Measurements from ENCODE around the gene SDK2.

SDK2 gene

GRCh38 chr17:73538445-73538844 is 105.8 kb downstream of the SDK2 start:
- Histone ChIP-seq H3K9ac (ENCODE audit: low read length) (no peak overlapping the region), H3K4me1 (ENCODE audit: control insufficient read depth, insufficient read depth, low read length) (no peaks in the 10 kb centered on the region), H3K36me3 (ENCODE audit: control insufficient read depth, insufficient read depth, low read length) (no peaks in the 10 kb centered on the region), H3K27ac (ENCODE audit: low read depth, low read length) (no peak overlapping the region), H3K27me3 (ENCODE audit: control insufficient read depth, insufficient read depth, low read length) (peaks cover 1% of the 10 kb centered on the region), H3K4me3 (ENCODE audit: low read length) (no peak overlapping the region)

GRCh38 chr17:73536700-73537605 is 107.3 kb downstream of the SDK2 start:
- Histone ChIP-seq H3K4me3 (ENCODE audit: low read length) (no peak overlapping the region), H3K9ac (ENCODE audit: low read length) (no peak overlapping the region), H3K36me3 (ENCODE audit: control insufficient read depth, insufficient read depth, low read length) (no peaks in the 10 kb centered on the region), H3K27ac (ENCODE audit: low read depth, low read length) (no peak overlapping the region), H3K27me3 (ENCODE audit: control insufficient read depth, insufficient read depth, low read length) (no peaks in the 10 kb centered on the region), H3K4me1 (ENCODE audit: control insufficient read depth, insufficient read depth, low read length) (no peaks in the 10 kb centered on the region)

GRCh38 chr17:73535746-73536145 is 108.5 kb downstream of the SDK2 start:
- H3K36me3 ChIP-seq (ENCODE audit: control insufficient read depth, insufficient read depth, low read length), result no peaks in the 10 kb centered on the region
- no peaks in the 10 kb centered on the region for H3K27me3 ChIP-seq (ENCODE audit: control insufficient read depth, insufficient read depth, low read length)
- H3K27ac ChIP-seq (ENCODE audit: low read depth, low read length), result no peak overlapping the region
- H3K9ac ChIP-seq (ENCODE audit: low read length), result no peak overlapping the region
- H3K4me3 ChIP-seq (ENCODE audit: low read length), result no peak overlapping the region
- no peaks in the 10 kb centered on the region for H3K4me1 ChIP-seq (ENCODE audit: control insufficient read depth, insufficient read depth, low read length)

- Histone ChIP-seq H3K36me3 (ENCODE audit: control insufficient read depth, insufficient read depth, low read length) (no peaks in the 10 kb centered on the region), H3K4me3 (ENCODE audit: low read length) (no peak overlapping the region)
Observed at GRCh38 chr17:73534209-73534909, 109.9 kb downstream of the SDK2 start.

GRCh38 chr17:73533781-73534180 is 110.5 kb downstream of the SDK2 start:
- Histone ChIP-seq H3K4me3 (ENCODE audit: low read length) (no peak overlapping the region), H3K27me3 (ENCODE audit: control insufficient read depth, insufficient read depth, low read length) (no peaks in the 10 kb centered on the region), H3K36me3 (ENCODE audit: control insufficient read depth, insufficient read depth, low read length) (no peaks in the 10 kb centered on the region), H3K4me1 (ENCODE audit: control insufficient read depth, insufficient read depth, low read length) (no peaks in the 10 kb centered on the region), H3K27ac (ENCODE audit: low read depth, low read length) (no peak overlapping the region), H3K9ac (ENCODE audit: low read length) (no peak overlapping the region)

More at GRCh38 chr17:73534209-73534909, 109.9 kb downstream of the SDK2 start:
- Histone ChIP-seq H3K27me3 (ENCODE audit: control insufficient read depth, insufficient read depth, low read length) (no peaks in the 10 kb centered on the region), H3K27ac (ENCODE audit: low read depth, low read length) (no peak overlapping the region), H3K9ac (ENCODE audit: low read length) (no peak overlapping the region), H3K4me1 (ENCODE audit: control insufficient read depth, insufficient read depth, low read length) (no peaks in the 10 kb centered on the region)

- no peaks in the 10 kb centered on the region for H3K36me3 ChIP-seq (ENCODE audit: control insufficient read depth, insufficient read depth, low read length)
- no peak overlapping the region for H3K9ac ChIP-seq (ENCODE audit: low read length)
- H3K27me3 ChIP-seq (ENCODE audit: control insufficient read depth, insufficient read depth, low read length), result no peaks in the 10 kb centered on the region
- H3K4me1 ChIP-seq (ENCODE audit: control insufficient read depth, insufficient read depth, low read length), result no peaks in the 10 kb centered on the region
- no peak overlapping the region for H3K27ac ChIP-seq (ENCODE audit: low read depth, low read length)
- H3K4me3 ChIP-seq (ENCODE audit: low read length), result no peak overlapping the region
Observed at GRCh38 chr17:73533127-73533526, 111.1 kb downstream of the SDK2 start.

GRCh38 chr17:73532421-73532901 is 111.8 kb downstream of the SDK2 start:
- Histone ChIP-seq H3K36me3 (ENCODE audit: control insufficient read depth, insufficient read depth, low read length) (no peaks in the 10 kb centered on the region), H3K4me3 (ENCODE audit: low read length) (no peak overlapping the region), H3K27me3 (ENCODE audit: control insufficient read depth, insufficient read depth, low read length) (no peaks in the 10 kb centered on the region), H3K4me1 (ENCODE audit: control insufficient read depth, insufficient read depth, low read length) (no peaks in the 10 kb centered on the region), H3K27ac (ENCODE audit: low read depth, low read length) (no peak overlapping the region), H3K9ac (ENCODE audit: low read length) (no peak overlapping the region)

- no peaks in the 10 kb centered on the region for H3K4me1 ChIP-seq (ENCODE audit: control insufficient read depth, insufficient read depth, low read length)
- H3K4me3 ChIP-seq (ENCODE audit: low read length), result no peak overlapping the region
- H3K27ac ChIP-seq (ENCODE audit: low read depth, low read length), result no peak overlapping the region
- no peaks in the 10 kb centered on the region for H3K27me3 ChIP-seq (ENCODE audit: control insufficient read depth, insufficient read depth, low read length)
- no peaks in the 10 kb centered on the region for H3K36me3 ChIP-seq (ENCODE audit: control insufficient read depth, insufficient read depth, low read length)
- H3K9ac ChIP-seq (ENCODE audit: low read length), result no peak overlapping the region
Observed at GRCh38 chr17:73531158-73531557, 113.1 kb downstream of the SDK2 start.

- no peaks in the 10 kb centered on the region for H3K27me3 ChIP-seq (ENCODE audit: control insufficient read depth, insufficient read depth, low read length)
- H3K4me3 ChIP-seq (ENCODE audit: low read length), result no peak overlapping the region
- no peak overlapping the region for H3K27ac ChIP-seq (ENCODE audit: low read depth, low read length)
- H3K9ac ChIP-seq (ENCODE audit: low read length), result no peak overlapping the region
- no peaks in the 10 kb centered on the region for H3K36me3 ChIP-seq (ENCODE audit: control insufficient read depth, insufficient read depth, low read length)
- no peaks in the 10 kb centered on the region for H3K4me1 ChIP-seq (ENCODE audit: control insufficient read depth, insufficient read depth, low read length)
Observed at GRCh38 chr17:73528679-73529078, 115.6 kb downstream of the SDK2 start.

GRCh38 chr17:73526952-73527351 is 117.3 kb downstream of the SDK2 start:
- Histone ChIP-seq H3K4me1 (ENCODE audit: control insufficient read depth, insufficient read depth, low read length) (no peaks in the 10 kb centered on the region), H3K27me3 (ENCODE audit: control insufficient read depth, insufficient read depth, low read length) (no peaks in the 10 kb centered on the region), H3K4me3 (ENCODE audit: low read length) (no peak overlapping the region), H3K9ac (ENCODE audit: low read length) (no peak overlapping the region), H3K36me3 (ENCODE audit: control insufficient read depth, insufficient read depth, low read length) (no peaks in the 10 kb centered on the region), H3K27ac (ENCODE audit: low read depth, low read length) (no peak overlapping the region)

- Histone ChIP-seq H3K36me3 (ENCODE audit: control insufficient read depth, insufficient read depth, low read length) (no peaks in the 10 kb centered on the region), H3K27ac (ENCODE audit: low read depth, low read length) (no peak overlapping the region)
Observed at GRCh38 chr17:73524941-73525679, 119.1 kb downstream of the SDK2 start.

GRCh38 chr17:73522696-73523095 is 121.5 kb downstream of the SDK2 start:
- Histone ChIP-seq H3K36me3 (ENCODE audit: control insufficient read depth, insufficient read depth, low read length) (no peaks in the 10 kb centered on the region), H3K9ac (ENCODE audit: low read length) (no peak overlapping the region), H3K27ac (ENCODE audit: low read depth, low read length) (no peak overlapping the region), H3K27me3 (ENCODE audit: control insufficient read depth, insufficient read depth, low read length) (no peaks in the 10 kb centered on the region), H3K4me3 (ENCODE audit: low read length) (no peak overlapping the region), H3K4me1 (ENCODE audit: control insufficient read depth, insufficient read depth, low read length) (no peaks in the 10 kb centered on the region)

More at GRCh38 chr17:73524941-73525679, 119.1 kb downstream of the SDK2 start:
- Histone ChIP-seq H3K4me3 (ENCODE audit: low read length) (no peak overlapping the region), H3K27me3 (ENCODE audit: control insufficient read depth, insufficient read depth, low read length) (no peaks in the 10 kb centered on the region), H3K4me1 (ENCODE audit: control insufficient read depth, insufficient read depth, low read length) (no peaks in the 10 kb centered on the region), H3K9ac (ENCODE audit: low read length) (no peak overlapping the region)

Data from rectal smooth muscle tissue (tissue), 1 donor.